ENCODE data around the gene BRCA2.

BRCA2 gene

GRCh38 chr13:32407854-32408253 lies 92.5 kb downstream of the BRCA2 start:
- DNase-seq (ENCODE audit: low read depth) = no peak
- no peak for TF ChIP-seq CTCF (IDR thresholded peaks at IDR 0.05; ENCODE audit: control insufficient read depth, extremely low read depth, insufficient read depth)
- no peak overlapping the region for H3K4me3 ChIP-seq (ENCODE audit: low read depth, low read length)

GRCh38 chr13:32408296-32409000 lies 93.1 kb downstream of the BRCA2 start:
- no peak for DNase-seq (ENCODE audit: low read depth)
- no peak for TF ChIP-seq CTCF (IDR thresholded peaks at IDR 0.05; ENCODE audit: control insufficient read depth, extremely low read depth, insufficient read depth)
- H3K4me3 ChIP-seq (ENCODE audit: low read depth, low read length) = no peak overlapping the region

GRCh38 chr13:32409001-32409313 lies 93.6 kb downstream of the BRCA2 start:
- TF ChIP-seq CTCF (IDR thresholded peaks at IDR 0.05; ENCODE audit: control insufficient read depth, extremely low read depth, insufficient read depth) = no peak
- DNase-seq (ENCODE audit: low read depth) = no peak
- no peak overlapping the region for H3K4me3 ChIP-seq (ENCODE audit: low read depth, low read length)

- no peak for DNase-seq (ENCODE audit: low read depth)
- no peak overlapping the region for H3K4me3 ChIP-seq (ENCODE audit: low read depth, low read length)
Measured at GRCh38 chr13:32409561-32410421, 94.5 kb downstream of the BRCA2 start.

GRCh38 chr13:32413284-32413683 lies 98.0 kb downstream of the BRCA2 start:
- no peak for TF ChIP-seq CTCF (IDR thresholded peaks at IDR 0.05; ENCODE audit: control insufficient read depth, extremely low read depth, insufficient read depth)
- no peak for DNase-seq (ENCODE audit: low read depth)
- H3K4me3 ChIP-seq (ENCODE audit: low read depth, low read length) = no peak overlapping the region

More at GRCh38 chr13:32409561-32410421, 94.5 kb downstream of the BRCA2 start:
- TF ChIP-seq CTCF (IDR thresholded peaks at IDR 0.05; ENCODE audit: control insufficient read depth, extremely low read depth, insufficient read depth) = no peak

- TF ChIP-seq CTCF (IDR thresholded peaks at IDR 0.05; ENCODE audit: control insufficient read depth, extremely low read depth, insufficient read depth) = no peak
- DNase-seq (ENCODE audit: low read depth) = no peak
- no peak overlapping the region for H3K4me3 ChIP-seq (ENCODE audit: low read depth, low read length)
Measured at GRCh38 chr13:32414580-32414979, 99.3 kb downstream of the BRCA2 start.
